GM08714 (cell line): ENCODE measurements around the gene IGFALS.

Experiments
- H3K4me3 ChIP-seq: fragments of 200-500 bp; sonication (Bioruptor generic); 2 replicates; pipeline ENCODE4 v1.5.1; 2014; ENCODE audit warnings: mild to moderate bottlenecking, low read length, inconsistent platforms
- ZNF274 ChIP-seq: IDR thresholded peaks from 2 replicates; pipeline ENCODE4 v1.6.1; 2012; ENCODE audit warnings: mild to moderate bottlenecking, low read depth, low read length

IGFALS gene

GRCh38 chr16:1788708-1789100 is 4.8 kb downstream of the IGFALS start:
- H3K4me3 ChIP-seq = no peak overlapping the region
- no peak for TF ChIP-seq ZNF274

DNA sequence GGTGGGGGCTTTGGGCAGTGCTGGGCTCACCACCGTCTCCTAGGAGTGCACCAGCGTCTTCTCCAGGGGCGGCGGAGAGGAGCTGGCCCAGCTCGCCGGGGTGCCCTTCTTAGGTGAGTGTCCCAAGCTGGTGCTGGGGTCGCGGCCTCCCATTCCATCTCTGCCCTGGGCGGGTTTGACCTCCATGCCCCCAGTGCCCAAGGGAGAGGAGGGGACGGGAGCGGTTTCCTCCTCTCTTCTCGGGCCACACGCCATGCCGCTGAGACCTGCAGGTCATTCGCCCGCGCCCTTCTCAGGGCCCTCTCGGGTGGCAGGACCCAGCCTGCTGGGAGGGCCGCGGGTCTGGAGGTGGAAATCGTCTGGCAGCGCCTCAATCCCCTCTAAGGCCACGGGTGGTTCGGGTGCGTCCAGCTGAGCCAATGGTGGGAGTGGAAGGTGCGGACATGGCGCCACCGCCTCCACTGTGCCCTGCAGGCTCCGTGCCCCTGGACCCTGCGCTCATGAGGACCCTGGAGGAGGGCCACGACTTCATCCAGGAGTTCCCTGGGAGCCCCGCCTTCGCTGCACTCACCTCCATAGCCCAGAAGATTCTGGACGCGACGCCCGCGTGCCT is 5.3 kb downstream of the IGFALS start:
- no peak for TF ChIP-seq ZNF274
- no peak overlapping the region for H3K4me3 ChIP-seq

GRCh38 chr16:1787322-1788094 is 6.0 kb downstream of the IGFALS start:
- no peak overlapping the region for H3K4me3 ChIP-seq
- TF ChIP-seq ZNF274 = no peak

DNA sequence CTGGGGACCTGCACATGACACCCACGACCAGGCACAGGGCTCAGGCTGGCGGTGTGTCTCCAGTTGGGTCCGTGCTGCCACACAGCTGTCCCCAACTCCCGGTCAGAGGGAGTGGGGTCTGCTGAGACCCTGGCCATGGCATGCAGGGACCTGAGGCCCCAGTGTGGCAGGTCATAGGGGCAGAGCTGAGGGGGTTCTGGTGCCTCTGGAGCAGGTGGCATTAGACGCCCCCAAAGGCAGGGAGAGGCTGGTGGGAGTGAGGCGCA is 6.5 kb downstream of the IGFALS start:
- no peak for TF ChIP-seq ZNF274
- H3K4me3 ChIP-seq = no peak overlapping the region

DNA sequence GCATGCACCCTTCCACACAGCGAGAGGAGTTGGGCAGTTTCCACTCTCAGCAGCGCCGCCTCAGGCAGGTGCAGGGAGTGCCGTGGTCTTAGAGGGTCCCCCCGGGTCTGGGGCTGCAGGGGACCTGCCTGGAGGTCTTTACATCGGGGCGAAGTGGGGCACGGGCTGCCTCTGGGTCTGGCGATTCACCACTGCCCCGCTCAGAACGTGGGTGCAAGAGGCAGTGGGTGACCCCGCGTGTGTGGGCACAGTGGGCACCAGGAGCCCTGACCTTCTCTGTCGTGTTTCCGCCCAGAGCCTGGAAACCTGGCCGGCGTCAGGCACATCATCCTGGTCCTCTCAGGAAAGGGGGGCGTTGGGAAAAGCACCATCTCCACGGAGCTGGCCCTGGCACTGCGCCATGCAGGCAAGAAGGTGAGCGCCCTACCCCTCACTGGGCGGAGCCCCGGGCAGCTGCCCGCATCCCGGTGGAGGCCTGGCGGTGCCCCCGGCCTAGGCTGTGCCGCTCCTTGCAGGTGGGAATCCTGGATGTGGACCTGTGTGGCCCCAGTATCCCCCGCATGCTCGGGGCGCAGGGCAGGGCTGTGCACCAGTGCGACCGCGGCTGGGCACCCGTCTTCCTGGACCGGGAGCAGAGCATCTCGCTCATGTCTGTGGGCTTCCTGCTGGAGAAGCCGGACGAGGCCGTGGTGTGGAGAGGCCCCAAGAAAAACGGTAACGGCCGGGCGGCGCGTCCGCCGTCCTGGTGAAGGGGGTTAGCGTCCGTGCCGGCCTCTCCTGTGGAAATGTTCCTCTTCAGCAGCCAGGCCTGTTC is 7.1 kb downstream of the IGFALS start:
- TF ChIP-seq ZNF274 = no peak
- no peak overlapping the region for H3K4me3 ChIP-seq

DNA sequence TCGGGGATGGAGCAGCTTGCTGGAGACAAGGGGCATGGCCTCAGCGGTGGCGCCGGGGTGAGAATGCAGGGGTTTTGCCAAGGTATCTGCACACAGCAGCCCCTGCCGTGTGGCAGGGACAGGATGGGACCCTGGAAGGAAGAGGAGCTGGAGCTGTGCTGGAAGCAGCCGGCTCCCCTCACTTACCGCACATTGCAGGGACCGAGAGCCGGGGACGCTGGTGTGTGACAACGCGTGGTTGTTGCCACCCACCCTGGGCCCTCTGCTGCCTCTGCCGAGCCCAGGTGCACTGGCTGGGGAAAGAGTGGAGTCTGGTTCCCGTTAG is 7.7 kb downstream of the IGFALS start:
- no peak for TF ChIP-seq ZNF274
- no peak overlapping the region for H3K4me3 ChIP-seq

DNA sequence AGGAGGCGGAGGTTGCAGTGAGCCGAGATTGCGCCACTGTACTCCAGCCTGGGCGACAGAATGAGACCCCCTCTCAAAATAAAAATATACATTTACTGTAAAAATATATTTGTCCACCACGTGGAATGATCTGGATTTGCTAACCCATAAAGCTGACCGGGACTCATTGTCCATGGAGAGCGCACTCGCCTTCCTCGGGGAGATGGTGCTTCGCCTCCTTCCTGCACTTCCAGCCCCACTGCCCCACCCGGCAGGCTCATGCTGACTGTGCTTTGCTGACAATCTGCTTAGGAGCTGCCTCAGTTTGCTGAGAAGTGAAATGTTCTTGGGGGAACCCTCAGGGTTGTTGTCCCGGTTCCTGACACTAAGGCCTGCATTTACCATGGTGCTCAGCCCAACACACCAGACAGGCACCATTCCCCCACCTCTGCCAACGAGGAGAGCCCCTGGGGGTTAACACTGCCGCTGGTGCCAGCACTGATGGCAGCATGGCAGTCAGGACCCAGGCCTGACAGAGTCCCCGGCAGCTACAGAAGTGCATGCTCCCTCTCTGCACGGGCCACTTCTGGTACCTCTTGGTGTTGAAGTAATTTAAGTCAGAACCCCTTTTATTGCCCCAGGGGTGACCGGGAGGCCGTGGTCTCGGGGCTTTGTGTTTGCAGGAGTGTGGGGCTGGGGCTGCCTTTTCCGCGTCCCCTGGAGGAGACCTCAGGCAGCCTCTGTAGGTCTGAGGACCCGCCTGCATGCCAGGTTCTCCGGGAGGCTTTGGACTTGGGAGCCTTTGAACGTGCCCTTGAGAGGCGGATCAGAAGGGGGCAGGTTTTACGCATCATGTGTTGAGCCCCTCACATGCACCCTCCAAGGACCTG is 8.3 kb downstream of the IGFALS start:
- no peak for TF ChIP-seq ZNF274
- no peak overlapping the region for H3K4me3 ChIP-seq

GRCh38 chr16:1782408-1783264 is 10.9 kb downstream of the IGFALS start, which contains the start of the genes NUBP2 and SPSB3:
NUBP2 (plus strand) TSS chr16:1782960; CDS start chr16:1783021, 61 bp downstream.
SPSB3 (minus strand) TSS chr16:1782571; CDS start chr16:1781483, 1,088 bp downstream.
- H3K4me3 ChIP-seq = peak within 1 kb of the TSS; percentile 77
- TF ChIP-seq ZNF274 = no peak

DNA sequence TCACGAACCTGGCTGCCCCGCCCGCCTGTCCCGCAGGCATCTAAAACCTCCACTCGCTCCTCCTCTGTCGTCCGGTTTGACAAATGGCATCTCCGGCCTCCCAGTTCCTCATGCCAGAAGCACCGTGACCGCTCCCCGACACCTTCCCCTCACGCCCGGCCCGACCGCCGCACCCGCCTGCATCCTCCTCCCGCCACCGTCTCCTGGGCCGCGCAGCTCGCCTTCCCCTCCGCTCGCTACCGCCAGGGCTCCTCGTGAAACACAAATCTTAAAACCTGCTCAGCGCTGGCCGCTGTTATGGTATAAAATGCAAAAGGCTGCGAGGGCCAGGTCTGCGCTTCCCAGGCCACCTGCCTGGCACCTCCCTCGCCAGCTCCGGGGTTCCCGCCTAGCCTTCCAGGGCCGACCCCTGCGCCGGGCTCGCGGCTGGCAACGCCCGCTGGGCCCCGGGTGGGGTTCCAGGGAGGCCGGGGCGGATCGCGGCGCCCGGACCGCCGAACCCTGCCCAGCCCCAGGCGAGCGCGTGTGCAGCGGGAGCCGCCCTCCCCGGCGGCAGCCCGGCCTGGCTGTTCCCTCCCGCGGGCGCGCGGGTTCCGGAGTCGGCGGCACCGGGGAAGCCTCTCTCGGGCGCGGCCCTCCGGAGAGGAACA is 11.6 kb downstream of the IGFALS start:
- no peak for TF ChIP-seq ZNF274
- peak overlapping the region; percentile 77 for H3K4me3 ChIP-seq

DNA sequence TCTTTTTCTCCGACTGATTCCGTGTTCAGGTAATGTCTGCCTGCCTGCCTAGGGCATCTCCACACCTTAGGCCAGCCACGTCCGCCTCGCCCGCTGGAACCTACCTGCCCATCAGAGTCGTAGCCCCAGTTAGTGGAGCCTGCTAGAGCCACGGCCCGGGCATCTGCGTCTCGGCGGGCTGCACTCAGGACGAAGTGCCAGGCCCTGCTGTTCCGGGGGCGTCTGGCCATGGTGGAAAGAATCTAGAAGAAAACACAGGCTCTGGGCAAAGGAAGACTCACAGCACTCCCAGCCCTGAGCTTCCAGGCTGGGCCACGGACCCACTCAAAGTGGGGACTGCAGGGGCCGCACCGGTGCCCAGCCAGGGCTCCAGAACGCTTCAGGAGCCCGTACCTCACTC is 12.3 kb downstream of the IGFALS start:
- no peak for TF ChIP-seq ZNF274
- H3K4me3 ChIP-seq = peak overlapping the region; percentile 77; the same call in 1 of the 2 replicates

DNA sequence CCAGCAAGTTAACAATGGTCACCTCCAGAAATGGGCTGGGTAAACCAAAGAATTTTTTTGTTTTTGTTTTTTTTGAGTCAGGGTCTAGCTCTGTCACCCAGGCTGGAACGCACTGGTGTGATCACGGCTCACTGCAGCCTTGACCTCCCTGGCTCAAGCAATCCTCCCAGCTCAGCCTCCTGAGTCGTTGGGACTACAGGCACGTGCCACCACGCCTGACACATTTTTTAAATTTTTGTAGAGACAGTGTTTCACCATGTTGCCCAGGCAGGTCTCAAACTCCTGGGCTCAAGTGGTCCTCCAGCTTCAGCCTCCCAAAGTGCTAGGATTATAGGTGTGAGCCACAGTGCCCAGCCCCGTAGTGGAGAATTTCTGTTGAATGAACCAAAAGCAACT is 12.8 kb downstream of the IGFALS start:
- H3K4me3 ChIP-seq = no peak overlapping the region

GRCh38 chr16:1779741-1780676 is 13.5 kb downstream of the IGFALS start:
- no peak overlapping the region for H3K4me3 ChIP-seq
- no peak for TF ChIP-seq ZNF274

More for the DNA sequence above, 12.8 kb downstream of the IGFALS start:
- TF ChIP-seq ZNF274 = no peak
